ENCODE results near the gene FAM241B. TPM values are rescaled to one million over a fixed set of nuclear protein-coding genes. Genes with fewer than 3 reads are reported as not detected.

The FAM241B gene
- total RNA-seq, 1 donor from 2014 or later = 9.8 TPM

DNA sequence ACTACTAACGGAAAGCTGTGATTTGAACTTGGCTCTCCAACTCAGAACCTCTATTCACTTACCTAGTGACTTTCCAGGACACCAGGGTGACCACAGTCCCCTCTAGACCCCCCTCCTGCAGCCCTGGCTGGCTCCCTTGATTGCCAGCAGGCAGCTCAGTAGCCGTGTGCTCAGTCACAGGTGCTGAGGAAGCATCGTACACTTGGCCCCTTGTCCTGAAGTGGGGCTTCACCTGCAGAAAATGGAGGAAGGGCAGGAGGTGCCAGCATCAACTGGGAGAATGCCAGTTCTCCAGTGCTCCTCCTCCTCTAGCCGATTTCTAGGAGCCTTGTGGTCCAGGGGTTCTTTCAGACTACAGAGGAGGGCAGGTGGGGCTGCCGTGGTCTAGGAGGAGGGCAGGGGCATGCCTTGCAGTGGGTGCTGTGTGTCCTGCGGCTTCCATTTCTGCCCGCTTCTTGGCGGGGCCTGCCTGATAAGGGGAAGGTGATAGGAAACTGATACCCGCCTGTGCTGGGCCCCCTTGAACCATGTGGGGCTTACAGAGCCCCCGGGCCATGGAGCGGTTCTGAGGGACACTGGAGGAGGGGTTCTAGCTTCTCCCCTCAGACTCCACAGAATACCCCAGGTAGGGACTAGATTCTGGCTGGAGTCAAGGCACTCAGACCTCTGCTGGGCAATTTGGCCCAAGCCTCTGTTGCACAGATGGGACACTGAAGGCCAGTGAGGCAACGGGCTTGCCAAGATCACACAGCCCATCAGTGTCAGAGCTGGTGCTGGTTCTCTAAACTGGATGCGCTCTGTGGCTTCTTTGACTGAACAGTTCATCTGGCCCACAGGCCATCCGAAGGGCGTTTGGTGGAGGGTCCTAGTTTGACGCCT, 14.0 kb downstream of the FAM241B start:
- TF ChIP-seq, protein P1, sequence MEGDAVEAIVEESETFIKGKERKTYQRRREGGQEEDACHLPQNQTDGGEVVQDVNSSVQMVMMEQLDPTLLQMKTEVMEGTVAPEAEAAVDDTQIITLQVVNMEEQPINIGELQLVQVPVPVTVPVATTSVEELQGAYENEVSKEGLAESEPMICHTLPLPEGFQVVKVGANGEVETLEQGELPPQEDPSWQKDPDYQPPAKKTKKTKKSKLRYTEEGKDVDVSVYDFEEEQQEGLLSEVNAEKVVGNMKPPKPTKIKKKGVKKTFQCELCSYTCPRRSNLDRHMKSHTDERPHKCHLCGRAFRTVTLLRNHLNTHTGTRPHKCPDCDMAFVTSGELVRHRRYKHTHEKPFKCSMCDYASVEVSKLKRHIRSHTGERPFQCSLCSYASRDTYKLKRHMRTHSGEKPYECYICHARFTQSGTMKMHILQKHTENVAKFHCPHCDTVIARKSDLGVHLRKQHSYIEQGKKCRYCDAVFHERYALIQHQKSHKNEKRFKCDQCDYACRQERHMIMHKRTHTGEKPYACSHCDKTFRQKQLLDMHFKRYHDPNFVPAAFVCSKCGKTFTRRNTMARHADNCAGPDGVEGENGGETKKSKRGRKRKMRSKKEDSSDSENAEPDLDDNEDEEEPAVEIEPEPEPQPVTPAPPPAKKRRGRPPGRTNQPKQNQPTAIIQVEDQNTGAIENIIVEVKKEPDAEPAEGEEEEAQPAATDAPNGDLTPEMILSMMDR (conservative IDR thresholded peaks at IDR 0.05) = no peak
- Mint-ChIP-seq H3K4me1 (ENCODE audit: unreplicated experiment) (peaks cover 45% of the 10 kb centered on the region), H3K27ac (no peak overlapping the region), H3K36me3 (no peaks in the 10 kb centered on the region), H3K9me3 (no peaks in the 10 kb centered on the region), H3K4me3 (no peak overlapping the region), H3K27me3 (peaks cover 12% of the 10 kb centered on the region)
- no peak for DNase-seq (ENCODE audit: extremely low spot score, unreplicated experiment)

DNA sequence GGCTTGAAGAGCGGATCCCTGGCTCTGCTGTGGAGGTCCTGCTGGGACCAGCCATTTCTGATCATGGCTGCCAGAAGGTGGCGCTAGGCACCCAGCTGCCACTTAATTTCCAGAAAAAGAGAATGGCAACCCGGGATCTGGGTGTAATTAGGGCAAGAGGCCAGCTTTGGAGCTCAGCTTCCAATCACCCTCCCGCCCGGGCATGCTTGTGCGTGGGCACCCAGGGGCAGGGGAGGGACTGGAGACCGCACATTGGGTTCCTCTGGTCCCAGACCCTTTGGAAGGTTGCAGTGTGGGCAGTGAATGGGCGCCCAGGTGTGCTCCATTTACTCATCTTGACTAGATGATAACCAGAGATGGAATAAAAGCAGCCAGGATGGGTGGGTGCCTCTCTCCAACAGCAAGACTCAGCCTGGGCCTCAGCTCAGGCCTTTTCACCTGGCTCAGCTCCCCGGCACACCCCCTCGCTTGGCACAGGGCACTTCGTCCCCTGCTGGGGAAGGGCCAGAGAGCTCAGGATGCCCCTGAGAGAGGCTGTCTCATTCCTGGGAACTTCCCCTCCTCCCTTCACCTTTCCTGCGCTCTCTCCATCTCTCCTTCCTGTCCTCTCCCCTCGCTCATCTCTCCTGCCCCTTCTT, 14.7 kb downstream of the FAM241B start:
- H3K27ac Mint-ChIP-seq = peak overlapping the region; percentile 31
- H3K27me3 Mint-ChIP-seq = peaks cover 12% of the 10 kb centered on the region
- no peak overlapping the region for H3K4me3 Mint-ChIP-seq
- DNase-seq (ENCODE audit: extremely low spot score, unreplicated experiment) = no peak
- H3K4me1 Mint-ChIP-seq (ENCODE audit: unreplicated experiment) = peaks cover 42% of the 10 kb centered on the region
- TF ChIP-seq, protein P1 (conservative IDR thresholded peaks at IDR 0.05) = peak; percentile 93
- no peaks in the 10 kb centered on the region for H3K9me3 Mint-ChIP-seq
- H3K36me3 Mint-ChIP-seq = no peaks in the 10 kb centered on the region

DNA sequence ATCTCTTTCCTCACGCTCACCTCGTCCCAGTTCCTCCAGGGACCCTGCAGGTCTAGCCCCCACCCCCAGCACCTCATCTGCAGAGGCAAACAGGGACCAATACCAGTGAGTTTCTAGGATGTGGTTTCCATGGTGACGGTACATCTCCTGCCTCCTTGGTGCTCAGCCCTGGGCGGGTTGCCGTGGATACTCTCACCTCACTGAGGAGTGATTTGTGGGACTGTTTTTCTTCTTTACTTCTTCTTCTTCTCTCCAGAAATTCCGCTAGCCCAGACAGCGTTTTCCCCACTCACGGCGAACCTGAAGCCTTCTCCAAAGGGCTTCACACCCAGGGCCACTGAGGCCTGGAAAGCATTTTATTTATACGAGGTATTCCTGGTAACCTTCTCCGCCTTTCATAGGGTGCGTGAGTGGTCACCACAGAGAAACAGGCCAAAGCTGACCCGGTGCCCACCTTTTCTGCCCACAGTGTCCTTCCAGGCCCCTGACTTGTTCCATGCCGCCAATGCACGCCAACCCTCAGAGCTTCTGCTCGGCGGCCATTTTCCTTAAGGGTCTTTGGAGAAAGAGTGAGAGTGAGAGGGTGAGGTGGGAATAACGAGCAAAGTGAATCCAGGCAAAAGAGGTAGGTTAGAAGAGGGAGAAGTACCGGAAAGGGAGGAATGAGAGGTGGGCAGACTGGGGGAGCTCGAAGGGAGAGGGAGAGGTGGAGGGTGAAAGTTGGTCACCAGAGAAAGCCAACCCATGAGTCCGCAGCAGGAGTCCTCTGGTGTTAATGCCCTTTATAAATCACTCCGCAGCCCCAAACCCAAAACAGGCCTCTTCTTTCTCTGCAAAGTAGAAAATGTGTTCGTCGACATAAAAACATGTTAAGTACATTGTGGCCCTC, 15.5 kb downstream of the FAM241B start:
- Mint-ChIP-seq H3K4me3 (peak overlapping the region; percentile 32), H3K36me3 (no peaks in the 10 kb centered on the region), H3K4me1 (ENCODE audit: unreplicated experiment) (peaks cover 43% of the 10 kb centered on the region), H3K27ac (peak overlapping the region; percentile 31), H3K9me3 (no peaks in the 10 kb centered on the region), H3K27me3 (peaks cover 12% of the 10 kb centered on the region)
- no peak for DNase-seq (ENCODE audit: extremely low spot score, unreplicated experiment)
- TF ChIP-seq, protein P1 (conservative IDR thresholded peaks at IDR 0.05) = no peak

DNA sequence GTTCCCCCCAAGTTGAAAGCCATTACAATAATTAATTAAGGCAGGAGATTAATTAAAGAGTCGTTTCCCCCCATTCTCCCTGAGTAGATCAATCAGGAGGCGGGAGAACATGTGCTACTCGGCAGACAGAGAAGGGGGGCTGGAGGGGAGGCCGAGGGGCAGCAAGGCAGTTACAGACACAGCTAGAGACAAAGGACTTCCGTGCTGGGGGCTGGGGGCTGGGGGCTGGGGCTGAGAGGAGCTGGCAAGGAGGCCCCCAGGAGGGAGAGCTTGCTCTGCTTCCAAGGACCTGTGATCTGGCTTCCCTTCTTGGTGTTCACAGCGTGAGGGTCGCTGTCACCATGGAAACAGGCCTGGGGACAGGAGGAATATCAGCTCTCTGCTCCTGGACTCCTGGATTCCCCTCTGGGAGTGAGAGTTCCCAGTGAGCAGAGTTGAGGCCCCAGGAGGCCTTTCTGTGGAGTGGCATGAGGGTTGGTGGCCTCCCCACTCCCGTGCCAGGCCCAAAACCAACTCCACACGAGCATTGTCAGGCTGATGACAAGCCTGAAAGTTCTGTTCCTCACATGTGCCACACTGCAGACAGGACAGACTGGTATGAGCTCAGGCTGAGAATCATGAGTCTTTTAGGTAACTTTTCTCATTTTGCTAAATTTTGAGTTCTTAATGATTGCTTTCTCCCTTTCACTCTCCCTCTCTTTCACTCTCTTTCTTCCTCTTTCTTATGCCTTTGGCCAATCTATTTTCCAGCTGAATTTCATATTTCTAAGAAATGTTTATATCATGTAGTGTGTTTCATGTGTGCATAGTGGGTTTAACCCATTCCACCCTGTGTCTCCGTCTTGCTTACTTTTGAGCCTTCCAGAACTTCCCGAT, 16.4 kb downstream of the FAM241B start:
- Mint-ChIP-seq H3K27ac (peak overlapping the region; percentile 31), H3K4me3 (peak overlapping the region; percentile 32), H3K4me1 (ENCODE audit: unreplicated experiment) (peaks cover 49% of the 10 kb centered on the region), H3K36me3 (no peaks in the 10 kb centered on the region), H3K9me3 (no peaks in the 10 kb centered on the region), H3K27me3 (peaks cover 12% of the 10 kb centered on the region)
- DNase-seq (ENCODE audit: extremely low spot score, unreplicated experiment) = no peak
- TF ChIP-seq, protein P1 (conservative IDR thresholded peaks at IDR 0.05) = no peak

Data from type B pancreatic cell (in vitro differentiated cells).